Stomach (tissue), 9 donors: ENCODE results near the gene ZNF277. TPM values are rescaled to one million over a fixed set of nuclear protein-coding genes. Genes with fewer than 3 reads are reported as not detected.

ENCODE experiments used
- DNase-seq, 2 donors: peaks; one replicate each; pipeline versions ENCODE4 v3.0.0 to v3.0.0-alpha.2; 2013 to 2019
- H3K27ac ChIP-seq, 5 donors: fragments of 200-600 bp in 4 of 5; sonication (generic) in 4 of 5; one replicate each; pipeline ENCODE4 v1.5.1; 2013 to 2019; ENCODE audit warnings: mild to moderate bottlenecking in 1 of 5, moderate library complexity in 1 of 5
- H3K27me3 ChIP-seq, 3 donors: fragments of 200-600 bp; sonication (generic); one replicate each; pipeline ENCODE4 v1.5.1; 2017 to 2019; ENCODE audit warnings: mixed run types in 1 of 3
- H3K36me3 ChIP-seq, 4 donors: fragments of 200-600 bp; sonication (generic); 1 replicate in 3 of 4; 2 replicates in 1 of 4; pipeline ENCODE4 v1.5.1; 2016 to 2019
- H3K4me1 ChIP-seq, 4 donors: fragments of 200-600 bp; sonication (generic); one replicate each; pipeline ENCODE4 v1.5.1; 2016 to 2019
- H3K4me3 ChIP-seq, 4 donors: fragments of 200-600 bp; sonication (generic) in 3 of 4; one replicate each; pipeline ENCODE4 v1.5.1; 2016 to 2019; ENCODE audit warnings: mild to moderate bottlenecking in 1 of 4
- H3K9me3 ChIP-seq, 4 donors: fragments of 200-600 bp; sonication (generic); one replicate each; pipeline ENCODE4 v1.5.1; 2016 to 2019
- CTCF ChIP-seq, 7 experiments: fragments of 450-650 bp in 4 of 7; fragments of 200-600 bp in 3 of 7; sonication (generic) in 3 of 7; IDR thresholded peaks; one replicate each; pipeline ENCODE4 v1.5.1; 2016 to 2019; ENCODE audit warnings: antibody characterized with exemption in 7 of 7, control low read depth in 2 of 7, mild to moderate bottlenecking in 1 of 7
- EP300 ChIP-seq: sonication (generic); formaldehyde crosslinking; IDR thresholded peaks from one replicate; pipeline ENCODE4 v1.6.1; 2017; ENCODE audit warnings: antibody characterized with exemption
- POLR2A ChIP-seq, 4 donors: fragments of 450-650 bp; IDR thresholded peaks; one replicate each; pipeline ENCODE4 v1.6.1; 2016; ENCODE audit warnings: antibody characterized with exemption in 4 of 4, control low read depth in 2 of 4, mild to moderate bottlenecking in 1 of 4, moderate library complexity in 1 of 4
- POLR2AphosphoS5 ChIP-seq, 3 donors: sonication (generic); formaldehyde crosslinking; IDR thresholded peaks; one replicate each; pipeline ENCODE4 v1.6.1; 2016; ENCODE audit warnings: antibody characterized with exemption in 3 of 3
- WGBS, 5 donors: extraction: QIAGEN DNeasy Blood & Tissue Kit in 3 of 5; methylation state at CpG; one replicate each; pipeline versions ENCODE4 v1.1.5 to v1.1.7; 2013 to 2018; 5-methylcytosine and 5-hydroxymethylcytosine counted together
- intact Hi-C: fragments of 100-400 bp; cut with DNase I; formaldehyde crosslinking; loops from one replicate; pipeline ENCODE4 v1.15.1; 2023; ENCODE audit warnings: low total_unique reads
- polyA plus RNA-seq, 3 donors: library from polyadenylated mRNA; stranded (reverse); fragments of 200-250 nt; gene quantifications; one replicate each; pipeline ENCODE4 v1.2.3, GENCODE V29; 2013
- total RNA-seq, 5 donors: library from RNA; depleted of rRNA; stranded (reverse); fragments of >200 nt; gene quantifications; one replicate each; pipeline versions ENCODE4 v1.1.0 to v1.2.3, GENCODE V29; 2014 to 2016
- donor health status: healthy with polysubstance abuse.
- donor health status: Bipolar disorder and iron deficiency.
- donor health status: healthy.

The ZNF277 gene
- total and polyA plus RNA-seq, 8 donors = 9.9 to 75.0 (median 27.2) TPM

- Histone ChIP-seq H3K36me3 (no peaks in the 10 kb centered on the region), H3K27me3 (no peaks in the 10 kb centered on the region), H3K4me3 (no peak overlapping the region), H3K27ac (no peak overlapping the region), H3K9me3 (peaks cover 0 to 4% (median 0%) of the 10 kb centered on the region in 4 donors), H3K4me1 (no peaks in the 10 kb centered on the region)
- WGBS, 5 donors = 67 to 77% (median 70%) methylated on average over 11 of the region's 11 CpGs
- intact Hi-C loops = no loop called here
- no peak for TF ChIP-seq EP300
- DNase-seq = peak in 1 of 2 donors; percentile 43
Measured at GRCh38 chr7:112383671-112384417, 177.3 kb downstream of the ZNF277 start.

GRCh38 chr7:112385516-112385915 lies 179.0 kb downstream of the ZNF277 start:
- H3K4me1 ChIP-seq = no peaks in the 10 kb centered on the region
- no peak overlapping the region for H3K4me3 ChIP-seq
- H3K27ac ChIP-seq = no peak overlapping the region
- no peak for TF ChIP-seq POLR2A (IDR thresholded peaks at IDR 0.05)
- no peak for TF ChIP-seq POLR2AphosphoS5 (IDR thresholded peaks at IDR 0.05)
- no peak for TF ChIP-seq CTCF (IDR thresholded peaks at IDR 0.05)
- TF ChIP-seq EP300 = no peak
- H3K27me3 ChIP-seq = no peaks in the 10 kb centered on the region
- intact Hi-C loops = no loop called here
- peaks cover 0 to 4% (median 0%) of the 10 kb centered on the region in 4 donors for H3K9me3 ChIP-seq
- 81 to 92% (median 83%) methylated on average over 3 of the region's 3 CpGs for WGBS, 5 donors
- H3K36me3 ChIP-seq = no peaks in the 10 kb centered on the region
- no peak for DNase-seq

GRCh38 chr7:112386619-112387018 lies 180.1 kb downstream of the ZNF277 start:
- 81 to 93% (median 89%) methylated on average over 1 of the region's 1 CpG for WGBS, 5 donors
- no peaks in the 10 kb centered on the region for H3K36me3 ChIP-seq

GRCh38 chr7:112390167-112390566 lies 183.7 kb downstream of the ZNF277 start:
- no peak for DNase-seq
- WGBS, 5 donors = 89 to 97% (median 90%) methylated on average over 6 of the region's 6 CpGs
- intact Hi-C loops = no loop called here
- H3K27ac ChIP-seq = no peak overlapping the region
- no peaks in the 10 kb centered on the region for H3K36me3 ChIP-seq
- H3K4me3 ChIP-seq = no peak overlapping the region
- H3K4me1 ChIP-seq = peaks cover 0 to 14% (median 7%) of the 10 kb centered on the region in 4 donors
- H3K9me3 ChIP-seq = no peaks in the 10 kb centered on the region
- TF ChIP-seq POLR2A (IDR thresholded peaks at IDR 0.05) (no peak), EP300 (no peak), CTCF (IDR thresholded peaks at IDR 0.05) (no peak), POLR2AphosphoS5 (IDR thresholded peaks at IDR 0.05) (no peak)
- no peaks in the 10 kb centered on the region for H3K27me3 ChIP-seq

More at GRCh38 chr7:112386619-112387018, 180.1 kb downstream of the ZNF277 start:
- Histone ChIP-seq H3K27ac (no peak overlapping the region), H3K4me3 (no peak overlapping the region), H3K4me1 (peaks cover 0 to 6% (median 0%) of the 10 kb centered on the region in 4 donors), H3K27me3 (no peaks in the 10 kb centered on the region), H3K9me3 (no peaks in the 10 kb centered on the region)
- intact Hi-C loops = no loop called here
- TF ChIP-seq POLR2A (IDR thresholded peaks at IDR 0.05) (no peak), CTCF (IDR thresholded peaks at IDR 0.05) (no peak)
- DNase-seq = no peak
